ENCODE data around the gene HBEGF. TPM values are rescaled to one million over a fixed set of nuclear protein-coding genes. Genes with fewer than 3 reads are reported as not detected.

The HBEGF gene
- polyA plus RNA-seq, 1 donor (not counting 4 experiments of a cell fraction or from before 2014, with no cell fraction given): 53.1 TPM

DNA sequence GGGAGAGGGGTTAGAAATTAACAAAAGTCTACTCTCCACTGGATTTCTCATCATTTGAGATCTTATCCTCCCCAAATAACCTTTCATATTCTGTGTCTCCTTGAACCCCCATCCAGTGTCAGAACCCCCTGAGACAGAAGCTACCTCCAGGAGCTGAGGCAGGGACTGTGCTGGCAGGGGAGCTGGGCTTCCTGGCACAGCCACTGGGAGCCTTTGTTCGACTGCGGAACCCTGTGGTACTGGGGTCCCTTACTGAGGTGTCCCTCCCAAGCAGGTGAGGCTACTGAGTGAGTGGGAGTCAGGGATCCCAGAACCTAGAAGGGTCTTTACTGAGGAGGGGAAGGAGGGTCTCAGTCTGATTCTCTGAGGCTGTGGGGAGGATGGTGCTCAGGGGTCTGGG, 15.5 kb upstream of the HBEGF start:
- no peak for TF ChIP-seq CTCF (optimal IDR thresholded peaks at IDR 0.05 in 1 of 3, IDR thresholded peaks at IDR 0.05 in 1 of 3, conservative IDR thresholded peaks at IDR 0.05 in 1 of 3; ENCODE audit: extremely low read depth in 1 of 3, insufficient read depth in 2 of 3, low read length in 3 of 3)
- no peak for TF ChIP-seq EZH2 (IDR thresholded peaks at IDR 0.05; ENCODE audit: low read length)
- Histone ChIP-seq H3K4me3 (ENCODE audit: control insufficient read depth in 2 of 3, extremely low read depth in 1 of 3, insufficient read depth in 2 of 3, low read depth in 1 of 3, low read length in 3 of 3) (no peak overlapping the region), H3K27ac (ENCODE audit: control insufficient read depth, insufficient read depth, low read length) (no peak overlapping the region), H3K79me2 (ENCODE audit: control insufficient read depth, insufficient read depth, low read length) (no peaks in the 10 kb centered on the region), H3K27me3 (ENCODE audit: control insufficient read depth, extremely low read depth, insufficient read depth, low read length) (no peaks in the 10 kb centered on the region), H3K4me2 (ENCODE audit: control insufficient read depth, extremely low read depth, insufficient read depth, low read depth, low read length) (no peak overlapping the region), H3K4me1 (ENCODE audit: control insufficient read depth, extremely low read depth, insufficient read depth, low read length) (peaks cover 31% of the 10 kb centered on the region), H3K9me3 (ENCODE audit: control insufficient read depth, low read depth, low read length) (no peaks in the 10 kb centered on the region), H3K9ac (ENCODE audit: control insufficient read depth, extremely low read depth, insufficient read depth, low read length) (no peak overlapping the region), H3K9me1 (ENCODE audit: control insufficient read depth, extremely low read depth, insufficient read depth, low read length) (peaks cover 4% of the 10 kb centered on the region), H3K36me3 (ENCODE audit: control insufficient read depth in 2 of 2, extremely low read depth in 1 of 2, insufficient read depth in 2 of 2, low read length in 2 of 2) (no peaks in the 10 kb centered on the region), H2AFZ (ENCODE audit: control insufficient read depth, low read length) (no peak overlapping the region), H4K20me1 (ENCODE audit: control insufficient read depth, extremely low read depth, insufficient read depth, low read length) (no peaks in the 10 kb centered on the region)
- dilution Hi-C loops (cut with MboI; ENCODE audit: extremely low pct_ligation_motif_present, low sequenced_read_pairs): no loop called here
- DNase-seq (ENCODE audit: low read depth, low spot score) (no peak), FAIRE-seq (no peak)

DNA sequence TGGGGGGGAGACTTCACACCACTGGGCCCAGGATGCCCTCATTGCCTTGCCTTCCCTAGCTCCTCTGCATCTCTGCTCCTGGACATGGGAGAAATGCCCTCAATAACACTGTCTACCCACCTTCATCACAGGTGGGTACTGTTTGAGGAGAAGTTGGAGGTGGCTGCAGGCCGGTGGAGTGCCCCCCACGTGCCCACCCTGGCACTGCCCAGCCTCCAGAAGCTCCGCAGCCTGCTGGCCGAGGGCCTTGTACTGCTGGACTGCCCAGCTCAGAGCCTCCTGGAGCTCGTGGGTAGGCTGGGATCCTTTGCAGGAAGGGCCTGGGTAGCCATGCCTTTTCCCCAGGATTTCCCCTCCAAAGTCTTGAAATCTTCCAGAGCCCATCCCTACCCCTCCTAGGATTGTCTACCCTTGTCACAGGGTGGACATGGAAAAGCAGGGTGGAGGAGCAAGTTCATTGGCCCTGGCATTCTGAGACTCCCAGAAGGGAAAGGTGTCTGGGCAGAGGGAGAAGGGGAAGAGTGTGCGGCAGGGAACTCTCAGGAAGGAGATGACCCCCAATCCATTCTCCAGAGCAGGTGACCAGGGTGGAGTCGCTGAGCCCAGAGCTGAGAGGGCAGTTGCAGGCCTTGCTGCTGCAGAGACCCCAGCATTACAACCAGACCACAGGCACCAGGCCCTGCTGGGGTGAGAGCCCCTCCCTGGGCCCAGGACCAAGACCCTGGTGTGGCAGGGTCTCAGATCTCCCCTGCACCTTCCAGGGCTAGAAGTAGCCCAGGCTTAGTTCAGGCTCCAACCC, 14.5 kb upstream of the HBEGF start:
- Histone ChIP-seq H3K79me2 (ENCODE audit: control insufficient read depth, insufficient read depth, low read length) (no peaks in the 10 kb centered on the region), H3K36me3 (ENCODE audit: control insufficient read depth in 2 of 2, extremely low read depth in 1 of 2, insufficient read depth in 2 of 2, low read length in 2 of 2) (no peaks in the 10 kb centered on the region), H3K9ac (ENCODE audit: control insufficient read depth, extremely low read depth, insufficient read depth, low read length) (no peak overlapping the region), H3K27me3 (ENCODE audit: control insufficient read depth, extremely low read depth, insufficient read depth, low read length) (no peaks in the 10 kb centered on the region), H3K4me3 (ENCODE audit: control insufficient read depth in 2 of 3, extremely low read depth in 1 of 3, insufficient read depth in 2 of 3, low read depth in 1 of 3, low read length in 3 of 3) (no peak overlapping the region), H2AFZ (ENCODE audit: control insufficient read depth, low read length) (no peak overlapping the region), H3K9me1 (ENCODE audit: control insufficient read depth, extremely low read depth, insufficient read depth, low read length) (peaks cover 3% of the 10 kb centered on the region), H4K20me1 (ENCODE audit: control insufficient read depth, extremely low read depth, insufficient read depth, low read length) (no peaks in the 10 kb centered on the region), H3K27ac (ENCODE audit: control insufficient read depth, insufficient read depth, low read length) (no peak overlapping the region), H3K4me2 (ENCODE audit: control insufficient read depth, extremely low read depth, insufficient read depth, low read depth, low read length) (no peak overlapping the region), H3K9me3 (ENCODE audit: control insufficient read depth, low read depth, low read length) (no peaks in the 10 kb centered on the region), H3K4me1 (ENCODE audit: control insufficient read depth, extremely low read depth, insufficient read depth, low read length) (peaks cover 20% of the 10 kb centered on the region)
- dilution Hi-C loops (cut with MboI; ENCODE audit: extremely low pct_ligation_motif_present, low sequenced_read_pairs): no loop called here
- TF ChIP-seq EZH2 (IDR thresholded peaks at IDR 0.05; ENCODE audit: low read length) (no peak), CTCF (optimal IDR thresholded peaks at IDR 0.05 in 1 of 3, IDR thresholded peaks at IDR 0.05 in 1 of 3, conservative IDR thresholded peaks at IDR 0.05 in 1 of 3; ENCODE audit: extremely low read depth in 1 of 3, insufficient read depth in 2 of 3, low read length in 3 of 3) (no peak)
- FAIRE-seq (no peak), DNase-seq (ENCODE audit: low read depth, low spot score) (no peak)

Data from keratinocyte (primary cell).